Spleen (tissue), 11 donors: Measurements from ENCODE around the gene PARD3B. TPM values are rescaled to one million over a fixed set of nuclear protein-coding genes. Genes with fewer than 3 reads are reported as not detected.

Source experiments
- DNase-seq: peaks from one replicate; pipeline ENCODE4 v3.0.0-alpha.2; 2020
- H3K27ac ChIP-seq, 8 donors: fragments of 200-600 bp; sonication (generic) in 7 of 8; 1 replicate in 4 of 8; 2 replicates in 4 of 8; pipeline versions ENCODE4 v1.5.0 to v1.8.0; 2016 to 2021; ENCODE audit warnings: inconsistent platforms in 4 of 8, mild to moderate bottlenecking in 4 of 8, moderate library complexity in 1 of 8
- H3K27me3 ChIP-seq, 7 donors: fragments of 200-600 bp; sonication (generic) in 6 of 7; replicated peaks in 1 of 7; 1 replicate in 4 of 7; 2 replicates in 3 of 7; pipeline versions ENCODE4 v1.5.0 to v1.8.0; 2016 to 2021; ENCODE audit warnings: inconsistent platforms in 3 of 7, mild to moderate bottlenecking in 1 of 7
- H3K36me3 ChIP-seq, 6 donors: fragments of 200-600 bp; sonication (generic) in 5 of 6; 1 replicate in 4 of 6; 2 replicates in 2 of 6; pipeline versions ENCODE4 v1.5.0 to v1.8.0; 2016 to 2021; ENCODE audit warnings: inconsistent platforms in 2 of 6
- H3K4me1 ChIP-seq, 6 donors: fragments of 200-600 bp; sonication (generic) in 5 of 6; 1 replicate in 3 of 6; 2 replicates in 3 of 6; pipeline versions ENCODE4 v1.5.0 to v1.8.0; 2016 to 2021; ENCODE audit warnings: inconsistent platforms in 3 of 6
- H3K4me3 ChIP-seq, 8 donors: fragments of 200-600 bp; sonication (generic) in 7 of 8; 1 replicate in 4 of 8; 2 replicates in 4 of 8; pipeline versions ENCODE4 v1.5.0 to v1.8.0; 2016 to 2021; ENCODE audit warnings: inconsistent platforms in 4 of 8, mild to moderate bottlenecking in 4 of 8, moderate library complexity in 2 of 8
- H3K9me3 ChIP-seq, 8 donors: fragments of 200-600 bp; sonication (generic) in 7 of 8; 1 replicate in 4 of 8; 2 replicates in 4 of 8; pipeline versions ENCODE4 v1.5.0 to v1.8.0; 2016 to 2021; ENCODE audit warnings: inconsistent platforms in 4 of 8
- CTCF ChIP-seq, 11 experiments: fragments of 200-600 bp in 7 of 11; fragments of 450-650 bp in 4 of 11; sonication (generic) in 4 of 11; IDR thresholded peaks in 8 of 11; conservative IDR thresholded peaks in 3 of 11; 1 replicate in 7 of 11; 2 replicates in 4 of 11; pipeline versions ENCODE4 v1.4.0 to v1.8.0; 2016 to 2021; ENCODE audit warnings: antibody characterized with exemption in 11 of 11, inconsistent platforms in 4 of 11, mild to moderate bottlenecking in 1 of 11
- POLR2A ChIP-seq, 3 donors: fragments of 450-650 bp; IDR thresholded peaks; one replicate each; pipeline ENCODE4 v1.5.1; 2017; ENCODE audit warnings: antibody characterized with exemption in 3 of 3, mild to moderate bottlenecking in 1 of 3
- POLR2AphosphoS5 ChIP-seq, 3 donors: sonication (generic); formaldehyde crosslinking; IDR thresholded peaks; one replicate each; pipeline ENCODE4 v1.5.1; 2017; ENCODE audit warnings: antibody characterized with exemption in 3 of 3
- WGBS, 5 donors: extraction: QIAGEN DNeasy Blood & Tissue Kit in 3 of 5; methylation state at CpG; one replicate each; pipeline versions ENCODE4 v1.1.5 to v1.1.7; 2013 to 2018; 5-methylcytosine and 5-hydroxymethylcytosine counted together
- intact Hi-C: fragments of 100-400 bp; cut with DNase I; formaldehyde crosslinking; loops from one replicate; pipeline ENCODE4 v1.15.0; 2023; ENCODE audit warnings: low total_unique reads
- polyA plus RNA-seq, 3 donors: library from polyadenylated mRNA; stranded (reverse); fragments of 200-250 nt; gene quantifications; one replicate each; pipeline ENCODE4 v1.2.1, GENCODE V29; 2013
- total RNA-seq, 7 donors: library from RNA; depleted of rRNA in 3 of 7; stranded (reverse); fragments of >200 nt in 3 of 7; fragmentation: NEBNext Ultra II Directional in 4 of 7; extraction: Animal tissue kit (Norgen Biotek cat#: 25700) in 4 of 7; gene quantifications; one replicate each; pipeline versions ENCODE4 v1.1.0 to v1.2.1, GENCODE V29; 2016 to 2021
- donor health status: healthy with polysubstance abuse.
- donor health status: DM: no; HTN: no; CAD: no; lungs with moderate emphysema.
- donor health status: DM: no; HTN: no; CAD: no.
- donor health status: Bipolar disorder and iron deficiency.
- donor health status: healthy.
- donor health status: DM: no; HTN: no; CAD: no.
- donor health status: DM: yes; HTN: yes; CAD: no.

Gene PARD3B
- total and polyA plus RNA-seq, 10 donors = 0.85 to 27.8 (median 14.7) TPM

GRCh38 chr2:205463466-205464025, 918.3 kb downstream of the PARD3B start:
- Histone ChIP-seq H3K9me3 (no peaks in the 10 kb centered on the region), H3K27me3 (no peaks in the 10 kb centered on the region), H3K4me1 (no peaks in the 10 kb centered on the region), H3K4me3 (no peak overlapping the region), H3K27ac (no peak overlapping the region), H3K36me3 (no peaks in the 10 kb centered on the region)
- DNase-seq = no peak
- no peak for TF ChIP-seq CTCF (IDR thresholded peaks at IDR 0.05 in 8 of 11, conservative IDR thresholded peaks at IDR 0.05 in 3 of 11)
- no peak for TF ChIP-seq POLR2A (IDR thresholded peaks at IDR 0.05)
- no peak for TF ChIP-seq POLR2AphosphoS5 (IDR thresholded peaks at IDR 0.05)
- WGBS, 5 donors = 81 to 89% (median 86%) methylated on average over 5 of the region's 5 CpGs
- intact Hi-C loops = no loop called here

- H3K4me3 ChIP-seq = no peak overlapping the region
- no peaks in the 10 kb centered on the region for H3K4me1 ChIP-seq
- H3K9me3 ChIP-seq = no peaks in the 10 kb centered on the region
- no peak for DNase-seq
- H3K27me3 ChIP-seq = no peaks in the 10 kb centered on the region
- intact Hi-C loops = no loop called here
- H3K36me3 ChIP-seq = no peaks in the 10 kb centered on the region
- no peak overlapping the region for H3K27ac ChIP-seq
- 86 to 98% (median 92%) methylated on average over 3 of the region's 3 CpGs for WGBS, 5 donors
- TF ChIP-seq CTCF (IDR thresholded peaks at IDR 0.05 in 8 of 11, conservative IDR thresholded peaks at IDR 0.05 in 3 of 11) = no peak
- TF ChIP-seq POLR2A (IDR thresholded peaks at IDR 0.05) = no peak
- TF ChIP-seq POLR2AphosphoS5 (IDR thresholded peaks at IDR 0.05) = no peak
Measured at GRCh38 chr2:205464681-205465080, 919.4 kb downstream of the PARD3B start.

- Histone ChIP-seq H3K27me3 (no peaks in the 10 kb centered on the region), H3K27ac (no peak overlapping the region), H3K36me3 (no peaks in the 10 kb centered on the region), H3K9me3 (no peaks in the 10 kb centered on the region), H3K4me3 (no peak overlapping the region), H3K4me1 (no peaks in the 10 kb centered on the region)
- WGBS, 5 donors = 76 to 92% (median 86%) methylated on average over 3 of the region's 3 CpGs
- no peak for DNase-seq
- intact Hi-C loops = no loop called here
- no peak for TF ChIP-seq CTCF (IDR thresholded peaks at IDR 0.05 in 8 of 11, conservative IDR thresholded peaks at IDR 0.05 in 3 of 11)
- no peak for TF ChIP-seq POLR2AphosphoS5 (IDR thresholded peaks at IDR 0.05)
- TF ChIP-seq POLR2A (IDR thresholded peaks at IDR 0.05) = no peak
Measured at GRCh38 chr2:205465791-205466190, 920.5 kb downstream of the PARD3B start.

- intact Hi-C loops = no loop called here
- 86 to 99% (median 97%) methylated on average over 2 of the region's 2 CpGs for WGBS, 5 donors
- Histone ChIP-seq H3K36me3 (no peaks in the 10 kb centered on the region), H3K9me3 (no peaks in the 10 kb centered on the region), H3K27ac (no peak overlapping the region), H3K4me1 (no peaks in the 10 kb centered on the region), H3K4me3 (no peak overlapping the region), H3K27me3 (no peaks in the 10 kb centered on the region)
- DNase-seq = no peak
- TF ChIP-seq POLR2AphosphoS5 (IDR thresholded peaks at IDR 0.05) (no peak), POLR2A (IDR thresholded peaks at IDR 0.05) (no peak), CTCF (IDR thresholded peaks at IDR 0.05 in 8 of 11, conservative IDR thresholded peaks at IDR 0.05 in 3 of 11) (no peak)
Measured at GRCh38 chr2:205471776-205472175, 926.5 kb downstream of the PARD3B start.
